Kidney epithelial cell (primary cell): ENCODE measurements around the gene DOCK3. TPM values are rescaled to one million over a fixed set of nuclear protein-coding genes. Genes with fewer than 3 reads are reported as not detected.
"Not testable (repeated sequence)": the region's sequence is repeated elsewhere in the genome, so short reads cannot be mapped to it uniquely, and the experiment has no call there.

Source experiments
- DNase-seq: peaks from one replicate; pipeline ENCODE4 v3.0.0-alpha.2; 2010; ENCODE audit warnings: low read depth
- H3K27me3 ChIP-seq: 2 replicates; pipeline ENCODE4 v1.6.0; 2011; ENCODE audit warnings: low read length; ENCODE audit not compliant: control insufficient read depth, insufficient read depth
- H3K36me3 ChIP-seq: 2 replicates; pipeline ENCODE4 v1.5.1; 2011; ENCODE audit warnings: low read length; ENCODE audit not compliant: control insufficient read depth, insufficient read depth
- H3K4me3 ChIP-seq: 2 replicates; pipeline ENCODE4 v1.5.1; 2011; ENCODE audit warnings: low read depth, mild to moderate bottlenecking, control low read depth, low read length
- CTCF ChIP-seq: IDR thresholded peaks from 2 replicates; pipeline ENCODE4 v1.5.1; 2011; ENCODE audit warnings: mild to moderate bottlenecking, moderate library complexity, low read length, control low read depth, inconsistent platforms; ENCODE audit not compliant: insufficient read depth, poor library complexity, severe bottlenecking
- total RNA-seq: library from RNA; depleted of rRNA; stranded (reverse); fragments of >200 nt; gene quantifications from 2 replicates; pipeline ENCODE4 v1.2.3, GENCODE V29; 2015

The DOCK3 gene
- total RNA-seq, 1 donor from 2014 or later: 1.7 TPM

DNA sequence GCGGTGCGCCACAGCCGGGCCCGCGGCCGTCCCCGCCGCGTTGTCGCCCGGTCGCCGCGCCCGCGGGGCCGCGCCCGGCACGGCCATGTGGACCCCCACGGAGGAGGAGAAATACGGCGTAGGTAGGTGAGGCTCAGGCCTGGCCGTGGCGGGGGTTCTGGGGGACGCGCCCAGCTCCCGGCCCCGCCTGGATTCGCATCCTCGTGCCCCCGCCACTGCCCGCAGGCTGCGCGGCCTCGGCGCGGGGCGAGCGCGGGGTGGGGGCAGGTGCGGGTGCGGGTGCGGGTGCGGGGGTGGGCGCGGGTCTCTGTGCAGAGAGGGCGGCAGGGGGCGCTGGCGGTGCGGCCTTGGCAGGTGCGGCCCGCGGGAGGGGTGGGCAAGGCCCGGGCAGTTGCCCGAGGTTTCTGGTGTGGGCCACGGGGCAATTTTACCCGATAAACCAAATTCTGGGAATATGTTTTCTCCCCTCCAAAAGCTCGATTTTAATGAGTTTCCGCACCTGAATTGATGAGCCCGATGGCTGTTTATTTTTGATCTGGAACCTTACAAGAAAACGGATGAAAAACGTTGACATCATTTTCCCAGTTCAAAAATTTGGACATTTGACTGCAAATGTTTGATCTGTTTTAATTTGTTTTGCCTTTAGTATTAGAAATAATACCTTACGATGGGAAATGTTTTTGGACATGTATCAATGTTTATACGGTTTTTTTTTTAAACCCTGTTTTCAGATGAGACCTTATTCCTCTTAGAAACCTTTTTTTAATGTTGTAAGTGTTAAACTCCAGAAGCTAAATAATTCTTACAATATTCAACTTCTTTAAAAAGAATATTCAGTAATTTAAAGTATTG lies 678 bp downstream of the DOCK3 start:
- Histone ChIP-seq H3K4me3 (peak overlapping the region; percentile 39), H3K36me3 (no peaks in the 10 kb centered on the region), H3K27me3 (peaks cover 26% of the 10 kb centered on the region)
- no peak for DNase-seq
- peak; percentile 29 for TF ChIP-seq CTCF

DNA sequence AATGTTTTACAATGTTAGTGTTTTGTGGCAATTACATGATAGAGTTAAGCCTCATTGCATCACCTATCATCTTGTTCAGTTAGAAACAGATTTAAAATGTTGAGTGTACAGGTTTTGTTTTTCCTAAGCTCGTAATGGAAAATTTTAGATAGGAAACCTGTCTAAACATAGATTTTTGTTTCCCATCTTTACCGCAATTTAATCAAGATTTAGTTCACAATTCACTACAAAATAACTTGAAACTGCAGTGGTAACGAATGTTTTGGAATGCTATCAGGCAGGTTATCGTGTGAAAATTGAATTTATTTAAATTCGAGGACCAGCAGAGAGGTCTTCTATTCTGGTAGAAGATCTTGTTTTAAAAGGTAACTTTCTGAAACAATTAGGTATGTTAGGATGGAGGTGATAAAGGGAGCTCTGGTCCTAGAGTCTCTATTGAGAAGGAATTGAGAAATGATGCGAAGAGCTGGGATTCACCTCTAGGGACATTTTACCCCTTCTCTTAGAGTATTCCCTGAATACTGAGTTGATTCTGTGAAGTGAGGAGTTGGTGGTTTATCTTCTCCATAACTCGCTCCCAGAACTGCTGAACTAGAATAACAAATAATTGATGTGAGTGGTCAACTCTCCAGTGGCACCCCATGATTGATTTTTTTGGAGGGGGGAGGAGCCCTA lies 1.4 kb downstream of the DOCK3 start:
- DNase-seq: no peak
- TF ChIP-seq CTCF: no peak
- H3K36me3 ChIP-seq: no peaks in the 10 kb centered on the region
- peaks cover 26% of the 10 kb centered on the region for H3K27me3 ChIP-seq
- no peak overlapping the region for H3K4me3 ChIP-seq

GRCh38 chr3:50687127-50687751 lies 12.5 kb downstream of the DOCK3 start:
- no peaks in the 10 kb centered on the region for H3K27me3 ChIP-seq
- no peak for TF ChIP-seq CTCF
- H3K4me3 ChIP-seq: no peak overlapping the region
- H3K36me3 ChIP-seq: no peaks in the 10 kb centered on the region
- DNase-seq: no peak

DNA sequence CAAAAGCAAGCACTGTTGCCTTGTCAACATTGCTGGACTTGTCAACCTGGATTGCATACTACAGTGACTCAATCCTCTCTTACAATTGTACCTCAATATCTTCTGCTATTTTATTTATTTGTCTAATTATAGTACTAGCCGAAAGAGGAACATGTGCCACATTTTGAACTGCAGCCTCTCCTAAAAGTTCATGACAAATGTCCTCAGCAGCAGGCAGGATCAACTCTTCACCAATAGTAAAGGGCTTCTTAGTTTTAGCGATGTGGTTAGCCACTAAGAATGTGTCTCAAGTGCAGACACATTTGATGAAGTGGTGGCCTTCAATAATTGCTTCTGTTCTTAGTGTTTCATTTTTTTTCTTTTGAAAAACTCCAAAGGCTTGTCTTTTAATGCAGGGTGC lies 13.2 kb downstream of the DOCK3 start:
- Histone ChIP-seq H3K4me3 (no peak overlapping the region), H3K36me3 (no peaks in the 10 kb centered on the region), H3K27me3 (no peaks in the 10 kb centered on the region)
- DNase-seq: no peak
- TF ChIP-seq CTCF: no peak

DNA sequence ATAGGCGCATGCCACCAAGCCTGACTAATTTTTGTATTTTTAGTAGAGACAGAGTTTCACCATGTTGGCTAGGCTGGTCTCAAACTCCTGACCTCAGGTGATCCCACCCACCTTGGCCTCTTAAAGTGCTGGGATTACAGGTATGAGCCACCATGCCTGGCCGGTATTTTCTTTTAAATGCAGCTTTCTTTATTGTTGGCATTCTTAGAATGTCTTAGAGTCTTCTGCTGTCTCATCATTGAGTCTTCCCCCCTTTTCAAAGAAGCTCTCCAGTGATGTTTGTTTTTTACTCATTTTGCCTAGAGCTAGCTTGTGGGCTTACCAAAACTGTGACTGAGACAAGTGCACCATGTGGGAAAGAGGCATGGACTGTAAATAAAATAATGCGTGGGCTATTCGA lies 13.9 kb downstream of the DOCK3 start:
- H3K4me3 ChIP-seq, H3K27me3 ChIP-seq, H3K36me3 ChIP-seq, DNase-seq: not testable (repeated sequence)

DNA sequence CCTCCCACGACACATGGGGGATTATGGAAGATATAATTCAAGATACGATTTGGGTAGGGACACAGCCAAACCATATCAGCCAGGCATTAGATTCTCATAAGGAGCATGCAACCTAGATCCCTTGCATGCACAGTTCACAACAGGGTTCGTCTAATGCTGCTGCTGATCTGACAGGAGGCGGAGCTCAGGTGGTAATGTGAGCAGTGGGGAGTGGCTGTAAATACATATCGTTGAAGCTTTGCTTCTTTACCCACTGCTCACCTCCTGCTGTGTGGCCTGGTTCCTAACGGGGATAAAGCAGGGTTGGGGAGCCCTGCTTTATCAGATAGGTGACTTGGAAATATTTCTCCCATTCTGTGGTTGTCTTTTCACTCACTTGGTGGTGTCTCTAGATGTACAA lies 14.8 kb downstream of the DOCK3 start:
- no peak for DNase-seq
- no peak for TF ChIP-seq CTCF
- Histone ChIP-seq H3K27me3 (no peaks in the 10 kb centered on the region), H3K36me3 (no peaks in the 10 kb centered on the region), H3K4me3 (no peak overlapping the region)
